GM12878 (cell line): ENCODE measurements around the gene MRPL34. TPM values are rescaled to one million over a fixed set of nuclear protein-coding genes. Genes with fewer than 3 reads are reported as not detected.

Experiments used
- ATAC-seq: fragments of 200-7000 bp; cut with Tn5 transposase; 3 replicates; pipeline ENCODE4 v1.9.1; 2020; ENCODE audit warnings: mild to moderate bottlenecking, moderate library complexity
- BruUV-seq: library from RNA; stranded (reverse); fragments of 400-500 nt; replicated peaks from 2 replicates; lab custom pipeline; 2021; lab: Mats Ljungman, UMichigan
- CTCF ChIA-PET: fragments of 300-600 bp; sonication (Branson Sonifier 250); formaldehyde crosslinking; extraction: SDS; loops from one replicate; lab custom pipeline; 2021; ENCODE audit warnings: inconsistent platforms; lab: Yijun Ruan, JAX
- POLR2A ChIA-PET: fragments of 350-600 bp; formaldehyde crosslinking; extraction: SDS; loops from one replicate; lab custom pipeline; 2021; ENCODE audit warnings: inconsistent platforms; lab: Charles Lee
- RAD21 ChIA-PET: fragments of 300-600 bp; sonication (Branson Sonifier 250); formaldehyde crosslinking; loops from one replicate; lab custom pipeline; 2023; ENCODE audit warnings: antibody characterized with exemption; ENCODE audit not compliant: unreplicated experiment; lab: Charles Lee
- SMC1A ChIA-PET: fragments of 300-600 bp; sonication (Branson Sonifier 250); formaldehyde crosslinking; loops from one replicate; lab custom pipeline; 2023; ENCODE audit not compliant: unreplicated experiment, uncharacterized antibody; lab: Charles Lee
- DNase-seq: peaks from one replicate; pipeline ENCODE4 v3.0.0-alpha.2; 2011; ENCODE audit warnings: low read depth, low spot score
- FAIRE-seq: peaks from 3 replicates; lab custom pipeline; 2011; peaks lifted over from hg19 to GRCh38; lab: Jason Lieb, UNC
- H2AFZ ChIP-seq: 2 replicates; pipeline ENCODE4 v1.6.0; 2011; ENCODE audit warnings: low read depth, low read length, control low read depth; ENCODE audit not compliant: control insufficient read depth
- H3K27ac ChIP-seq: 2 replicates; pipeline ENCODE4 v1.5.1; 2011; ENCODE audit warnings: control low read depth; ENCODE audit not compliant: control insufficient read depth, insufficient read depth
- H3K27me3 ChIP-seq, 2 experiments: replicated peaks in 1 of 2; 2 replicates each; pipeline versions ENCODE4 v1.6.0 to v1.6.1; 2011; ENCODE audit warnings: low read length in 1 of 2; ENCODE audit not compliant: control insufficient read depth in 2 of 2, insufficient read depth in 2 of 2
- H3K36me3 ChIP-seq, 2 experiments: 2 replicates each; pipeline ENCODE4 v1.5.1; 2011; ENCODE audit warnings: low read length in 1 of 2; ENCODE audit not compliant: control insufficient read depth in 2 of 2, insufficient read depth in 2 of 2
- H3K4me1 ChIP-seq: 2 replicates; pipeline ENCODE4 v1.6.1; 2011; ENCODE audit warnings: mild to moderate bottlenecking, low read length, moderate library complexity, mixed read lengths; ENCODE audit not compliant: control insufficient read depth, insufficient read depth
- H3K4me2 ChIP-seq: 2 replicates; pipeline ENCODE4 v1.6.0; 2011; ENCODE audit warnings: control low read depth; ENCODE audit not compliant: control insufficient read depth, insufficient read depth
- H3K4me3 ChIP-seq: fragments of 200-600 bp; sonication (generic); 2 replicates; pipeline ENCODE4 v1.5.1; 2016
- H3K79me2 ChIP-seq: 2 replicates; pipeline ENCODE4 v1.6.0; 2011; ENCODE audit warnings: low read length; ENCODE audit not compliant: control insufficient read depth, insufficient read depth
- H3K9ac ChIP-seq: 2 replicates; pipeline ENCODE4 v1.8.0; 2011; ENCODE audit warnings: low read length, control low read depth, mixed read lengths; ENCODE audit not compliant: control insufficient read depth, insufficient read depth
- H3K9me3 ChIP-seq: replicated peaks from 3 replicates; pipeline ENCODE4 v1.5.1; 2011; ENCODE audit warnings: mild to moderate bottlenecking, low read length; ENCODE audit not compliant: control insufficient read depth, insufficient read depth
- H4K20me1 ChIP-seq: 2 replicates; pipeline ENCODE4 v1.6.0; 2011; ENCODE audit not compliant: control insufficient read depth, insufficient read depth
- CBX5 ChIP-seq: sonication (generic); IDR thresholded peaks from 2 replicates; pipeline ENCODE4 v1.6.1; 2016; ENCODE audit warnings: low read depth, moderate library complexity, mild to moderate bottlenecking, inconsistent platforms
- ESRRA ChIP-seq: IDR thresholded peaks from 2 replicates; pipeline ENCODE4 v1.6.1; 2012; ENCODE audit warnings: mild to moderate bottlenecking, low read length, improper control_type of control experiment
- PAX5 ChIP-seq: IDR thresholded peaks from 2 replicates; pipeline ENCODE4 v1.6.1; 2011; ENCODE audit warnings: low read depth, low read length, borderline replicate concordance
- TCF7 ChIP-seq: IDR thresholded peaks from 2 replicates; pipeline ENCODE4 v1.6.1; 2014; ENCODE audit warnings: antibody characterized with exemption, borderline replicate concordance
- ZBTB33 ChIP-seq: fragments of 450-650 bp; IDR thresholded peaks from 2 replicates; pipeline ENCODE4 v1.6.1; 2017; ENCODE audit warnings: mild to moderate bottlenecking
- ZNF217 ChIP-seq: fragments of 450-650 bp; IDR thresholded peaks from 2 replicates; pipeline ENCODE4 v1.6.1; 2017; ENCODE audit warnings: antibody characterized with exemption, mild to moderate bottlenecking
- ZNF24 ChIP-seq: fragments of 450-650 bp; IDR thresholded peaks from 2 replicates; pipeline ENCODE4 v1.6.1; 2017; ENCODE audit warnings: antibody characterized with exemption, mild to moderate bottlenecking
- ZNF274 ChIP-seq: IDR thresholded peaks from one replicate; pipeline ENCODE4 v1.8.0; 2011; ENCODE audit not compliant: insufficient read length, insufficient read depth
- WGBS: methylation state at CpG from one replicate; pipeline ENCODE4 v1.1.6; 2016; ENCODE audit warnings: low lambda C conversion rate; ENCODE audit not compliant: insufficient replicate concordance, insufficient coverage; ENCODE audit errors: missing lambda C conversion rate; 5-methylcytosine and 5-hydroxymethylcytosine counted together
- in situ Hi-C: fragments of 300-500 bp; cut with MboI; formaldehyde crosslinking; loops from 9 replicates; pipeline ENCODE4 v1.14.3; 2018; ENCODE audit warnings: mixed read lengths
- intact Hi-C: fragments of 100-400 bp; cut with micrococcal nuclease; formaldehyde crosslinking; loops from one replicate; pipeline ENCODE4 v1.14.2; 2022; ENCODE audit not compliant: unreplicated experiment
- polyA plus RNA-seq, 11 experiments: library from polyadenylated mRNA; depleted of rRNA in 4 of 11; unstranded in 6 of 11; stranded (reverse) in 5 of 11; fragments of >200 nt; fragmentation: Nextera tagmentation in 4 of 11; fragmentation: Illumina TruSeq in 1 of 11; extraction: Ambion mirVana in 4 of 11; extraction: Trizol in 1 of 11; gene quantifications; 1 replicate in 1 of 11; 2 replicates in 10 of 11; pipeline versions ENCODE4 v1.2.1 to v1.2.3, GENCODE V29; 2011 to 2016; ENCODE audit warnings: inconsistent platforms in 2 of 11, missing spikeins in 2 of 11, low read depth in 1 of 11
- total RNA-seq, 4 experiments: library from RNA; depleted of rRNA in 3 of 4; stranded (reverse); fragments of >200 nt in 3 of 4; fragmentation: Illumina TruSeq in 1 of 4; extraction: Trizol in 1 of 4; gene quantifications; 2 replicates each; pipeline versions ENCODE4 v1.2.1 to v1.2.3, GENCODE V29; 2013 to 2021

Gene MRPL34
- total and polyA plus RNA-seq, 10 of the 15 experiments (the other 5 are each of a cell fraction or from before 2014, with no cell fraction given), result 8.6 to 198 (median 78.6) TPM

- Histone ChIP-seq H4K20me1 (no peaks in the 10 kb centered on the region), H3K4me1 (peaks cover 12% of the 10 kb centered on the region), H3K79me2 (peaks cover 6% of the 10 kb centered on the region), H3K36me3 (no peaks in the 10 kb centered on the region; a peak in 2 of 4 replicates), H3K9ac (no peak overlapping the region), H2AFZ (no peak overlapping the region), H3K9me3 (no peaks in the 10 kb centered on the region), H3K4me3 (no peak overlapping the region), H3K4me2 (no peak overlapping the region), H3K27me3 (no peaks in the 10 kb centered on the region), H3K27ac (no peak overlapping the region)
- no peak for TF ChIP-seq ZNF24
- no peak for TF ChIP-seq CBX5
- TF ChIP-seq ZBTB33, result no peak
- no peak for TF ChIP-seq ESRRA
- no peak for TF ChIP-seq TCF7
- TF ChIP-seq ZNF217, result no peak
- no peak for TF ChIP-seq PAX5
- TF ChIP-seq ZNF274, result no peak
- BruUV-seq, result no TSS peak
- ChIA-PET CTCF (no interaction called here), POLR2A (no interaction called here), SMC1A (no interaction called here), RAD21 (no interaction called here)
- ATAC-seq (no peak), FAIRE-seq (no peak), DNase-seq (no peak)
- in situ Hi-C loops (no loop called here), intact Hi-C loops (no loop called here)
- WGBS, result 90% methylated on average over 15 of the region's 21 CpGs
Measured at GRCh38 chr19:17340302-17340870, 34.7 kb downstream of the MRPL34 start.
